MM.1S (cell line): Measurements from ENCODE around the gene CERS6.

Source experiments
- EZH2phosphoT487 ChIP-seq: fragments of 300-600 bp; sonication (generic); IDR thresholded peaks from 2 replicates; pipeline ENCODE4 v1.6.1; 2018; ENCODE audit warnings: antibody characterized with exemption, low read length
- TF ChIP-seq, protein P1 (sequence below): fragments of 300-600 bp; sonication (generic); IDR thresholded peaks from 2 replicates; pipeline ENCODE4 v1.5.1; 2016; ENCODE audit warnings: antibody characterized with exemption, low read length, mixed read lengths

DNA sequence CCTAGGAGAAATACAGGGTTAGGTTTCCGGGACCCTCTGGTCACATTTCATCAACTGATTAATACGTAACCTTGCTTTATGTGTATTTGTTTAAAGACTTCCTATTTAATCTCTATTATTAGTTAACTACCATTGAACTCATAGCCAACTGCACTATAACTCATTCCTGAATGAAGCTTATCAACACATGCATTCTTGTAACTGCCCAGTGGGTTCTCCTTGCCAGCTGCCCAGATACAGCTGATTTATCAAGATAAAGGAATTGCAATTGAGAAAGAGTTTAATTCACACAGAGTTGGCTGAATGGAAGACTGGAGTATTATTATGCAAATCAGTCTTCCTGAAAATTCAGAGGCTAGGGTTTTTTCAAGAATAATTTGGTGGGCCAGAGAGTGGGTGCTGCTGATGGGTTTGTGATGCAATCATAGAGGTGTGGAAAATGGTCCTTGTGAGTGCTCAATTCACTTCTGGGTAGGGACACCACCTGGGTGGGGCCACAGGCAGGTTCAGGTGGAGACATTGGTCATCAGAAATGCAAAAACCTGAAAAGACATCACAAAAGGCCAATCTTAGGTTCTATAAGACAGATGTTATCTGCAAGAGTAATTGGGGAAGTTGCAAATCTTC is 325.2 kb downstream of the CERS6 start:
- no peak for TF ChIP-seq EZH2phosphoT487
- TF ChIP-seq, protein P1, sequence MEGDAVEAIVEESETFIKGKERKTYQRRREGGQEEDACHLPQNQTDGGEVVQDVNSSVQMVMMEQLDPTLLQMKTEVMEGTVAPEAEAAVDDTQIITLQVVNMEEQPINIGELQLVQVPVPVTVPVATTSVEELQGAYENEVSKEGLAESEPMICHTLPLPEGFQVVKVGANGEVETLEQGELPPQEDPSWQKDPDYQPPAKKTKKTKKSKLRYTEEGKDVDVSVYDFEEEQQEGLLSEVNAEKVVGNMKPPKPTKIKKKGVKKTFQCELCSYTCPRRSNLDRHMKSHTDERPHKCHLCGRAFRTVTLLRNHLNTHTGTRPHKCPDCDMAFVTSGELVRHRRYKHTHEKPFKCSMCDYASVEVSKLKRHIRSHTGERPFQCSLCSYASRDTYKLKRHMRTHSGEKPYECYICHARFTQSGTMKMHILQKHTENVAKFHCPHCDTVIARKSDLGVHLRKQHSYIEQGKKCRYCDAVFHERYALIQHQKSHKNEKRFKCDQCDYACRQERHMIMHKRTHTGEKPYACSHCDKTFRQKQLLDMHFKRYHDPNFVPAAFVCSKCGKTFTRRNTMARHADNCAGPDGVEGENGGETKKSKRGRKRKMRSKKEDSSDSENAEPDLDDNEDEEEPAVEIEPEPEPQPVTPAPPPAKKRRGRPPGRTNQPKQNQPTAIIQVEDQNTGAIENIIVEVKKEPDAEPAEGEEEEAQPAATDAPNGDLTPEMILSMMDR = no peak
